ENCODE results near the gene GRAP2.

GRAP2 gene

DNA sequence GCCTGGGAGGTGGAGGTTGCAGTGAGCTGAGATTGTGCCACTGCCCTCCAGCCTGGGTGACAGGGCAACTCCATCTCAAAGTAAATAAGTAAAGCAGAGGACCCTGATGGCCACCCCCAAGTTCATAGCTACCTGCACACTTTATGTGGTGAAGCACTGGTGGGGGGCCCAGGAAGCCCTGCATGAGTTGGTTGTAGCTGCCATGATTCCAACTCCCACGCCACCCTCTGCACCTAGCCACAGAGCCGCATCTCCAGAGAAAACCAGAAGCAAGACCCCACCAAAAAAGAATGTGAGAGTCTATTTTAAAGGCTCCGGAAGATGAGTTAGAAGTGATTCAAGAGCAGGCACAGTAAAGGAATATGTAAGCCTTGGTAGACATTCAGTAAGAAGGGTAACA, 38.9 kb downstream of the GRAP2 start:
- no peaks in the 10 kb centered on the region for H3K9me3 ChIP-seq (replicated peaks; ENCODE audit: low read length)
- no peak overlapping the region for H3K9ac ChIP-seq (ENCODE audit: low read depth, low read length)
- H3K27me3 ChIP-seq (ENCODE audit: control insufficient read depth, insufficient read depth, low read length) = peaks cover 33% of the 10 kb centered on the region
- H3K36me3 ChIP-seq (ENCODE audit: insufficient read depth, low read length) = no peaks in the 10 kb centered on the region
- H3K4me2 ChIP-seq (ENCODE audit: low read length) = no peak overlapping the region
- H3K4me3 ChIP-seq (ENCODE audit: low read length) = no peak overlapping the region
- no peaks in the 10 kb centered on the region for H3K4me1 ChIP-seq (ENCODE audit: control insufficient read depth, insufficient read depth, low read length)

DNA sequence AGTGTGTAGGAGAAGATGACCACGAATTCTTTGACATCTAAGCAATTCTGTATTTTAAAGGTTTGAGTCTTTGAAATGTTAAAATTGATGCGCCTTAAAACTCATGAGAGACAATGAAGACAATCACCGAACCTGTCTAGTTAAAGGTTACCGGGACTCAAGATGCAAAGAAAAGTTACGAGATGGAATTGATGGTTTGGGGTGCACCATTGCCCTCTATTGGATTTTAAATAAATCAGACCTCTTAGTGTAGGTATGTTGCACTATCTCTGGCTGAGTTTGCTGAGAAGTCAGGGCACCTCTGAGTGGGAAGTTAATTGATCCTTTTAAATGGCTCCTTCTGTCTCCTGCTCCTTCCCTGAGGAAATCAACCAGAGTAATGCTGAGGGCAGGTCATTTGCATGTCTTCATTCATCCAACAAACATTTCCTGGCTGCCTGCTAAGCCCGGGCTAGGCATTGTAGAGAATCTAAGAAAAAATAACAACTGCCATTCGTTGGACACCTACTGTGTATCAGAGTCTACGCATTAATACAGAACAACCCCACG, 39.9 kb downstream of the GRAP2 start:
- no peak overlapping the region for H3K9ac ChIP-seq (ENCODE audit: low read depth, low read length)
- no peak overlapping the region for H3K4me2 ChIP-seq (ENCODE audit: low read length)
- no peaks in the 10 kb centered on the region for H3K9me3 ChIP-seq (replicated peaks; ENCODE audit: low read length)
- peaks cover 23% of the 10 kb centered on the region for H3K27me3 ChIP-seq (ENCODE audit: control insufficient read depth, insufficient read depth, low read length)
- no peaks in the 10 kb centered on the region for H3K4me1 ChIP-seq (ENCODE audit: control insufficient read depth, insufficient read depth, low read length)
- no peak overlapping the region for H3K4me3 ChIP-seq (ENCODE audit: low read length)
- H3K36me3 ChIP-seq (ENCODE audit: insufficient read depth, low read length) = no peaks in the 10 kb centered on the region

DNA sequence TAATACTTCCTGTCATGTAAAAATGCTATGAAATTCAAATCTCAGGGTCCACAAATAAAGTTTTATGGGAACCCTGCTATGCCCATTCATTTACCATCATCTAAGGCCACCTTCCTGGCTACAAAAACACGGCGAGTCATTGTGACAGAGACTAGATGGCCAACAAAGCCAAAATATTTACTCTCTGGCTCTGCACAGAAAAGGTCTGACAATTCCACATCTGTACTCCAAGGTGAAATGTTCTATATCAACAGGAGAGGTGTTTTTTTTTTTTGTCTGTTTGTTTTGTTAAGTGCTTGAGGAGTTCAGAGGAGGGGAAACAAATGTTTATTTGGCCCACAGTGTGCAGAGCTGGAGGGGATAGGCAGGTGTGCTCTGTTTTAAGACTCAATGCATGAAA, 40.7 kb downstream of the GRAP2 start:
- Histone ChIP-seq H3K36me3 (ENCODE audit: insufficient read depth, low read length) (no peaks in the 10 kb centered on the region), H3K4me1 (ENCODE audit: control insufficient read depth, insufficient read depth, low read length) (no peaks in the 10 kb centered on the region), H3K4me3 (ENCODE audit: low read length) (no peak overlapping the region), H3K9ac (ENCODE audit: low read depth, low read length) (no peak overlapping the region), H3K4me2 (ENCODE audit: low read length) (no peak overlapping the region), H3K9me3 (replicated peaks; ENCODE audit: low read length) (no peaks in the 10 kb centered on the region), H3K27me3 (ENCODE audit: control insufficient read depth, insufficient read depth, low read length) (peaks cover 19% of the 10 kb centered on the region)

DNA sequence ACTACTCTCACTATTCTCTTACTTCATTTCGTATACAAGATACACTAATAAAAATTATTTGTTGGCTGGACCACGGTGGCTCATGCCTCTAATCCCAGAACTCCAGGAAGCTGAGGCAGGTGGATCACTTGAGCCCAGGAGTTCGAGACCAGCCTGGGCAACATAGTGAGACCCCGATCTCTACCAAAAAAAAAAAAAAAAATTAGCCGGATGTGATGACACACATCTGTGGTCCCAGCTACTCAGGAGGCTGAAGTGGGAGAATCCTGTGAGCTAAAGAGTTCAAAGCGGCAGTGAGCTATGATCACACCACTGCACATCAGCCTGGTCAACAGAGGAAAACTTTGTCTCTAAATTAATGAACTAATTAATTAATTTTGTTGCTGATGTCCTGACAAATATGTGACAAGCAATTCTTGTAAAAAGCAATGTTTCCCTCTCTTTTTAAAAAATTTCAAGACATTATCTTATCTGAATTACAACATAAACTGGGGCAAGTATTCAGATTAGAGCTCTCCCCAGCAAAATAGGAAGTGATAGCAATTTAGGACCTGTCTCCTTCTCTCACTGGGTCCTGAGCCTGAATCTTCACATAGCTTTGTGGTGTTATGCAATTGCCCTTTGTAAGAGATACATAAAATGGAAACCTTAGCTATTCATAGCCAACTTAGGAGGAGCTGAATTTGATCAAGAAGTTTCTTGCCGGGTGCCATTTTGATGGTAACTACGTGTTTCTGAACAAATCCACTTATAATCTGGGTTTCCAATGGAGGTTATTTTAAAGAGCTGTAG, 41.8 kb downstream of the GRAP2 start:
- no peaks in the 10 kb centered on the region for H3K9me3 ChIP-seq (replicated peaks; ENCODE audit: low read length)
- H3K4me2 ChIP-seq (ENCODE audit: low read length) = no peak overlapping the region
- no peak overlapping the region for H3K4me3 ChIP-seq (ENCODE audit: low read length)
- no peak overlapping the region for H3K9ac ChIP-seq (ENCODE audit: low read depth, low read length)
- H3K4me1 ChIP-seq (ENCODE audit: control insufficient read depth, insufficient read depth, low read length) = no peaks in the 10 kb centered on the region
- peaks cover 17% of the 10 kb centered on the region for H3K27me3 ChIP-seq (ENCODE audit: control insufficient read depth, insufficient read depth, low read length)
- H3K36me3 ChIP-seq (ENCODE audit: insufficient read depth, low read length) = no peaks in the 10 kb centered on the region

DNA sequence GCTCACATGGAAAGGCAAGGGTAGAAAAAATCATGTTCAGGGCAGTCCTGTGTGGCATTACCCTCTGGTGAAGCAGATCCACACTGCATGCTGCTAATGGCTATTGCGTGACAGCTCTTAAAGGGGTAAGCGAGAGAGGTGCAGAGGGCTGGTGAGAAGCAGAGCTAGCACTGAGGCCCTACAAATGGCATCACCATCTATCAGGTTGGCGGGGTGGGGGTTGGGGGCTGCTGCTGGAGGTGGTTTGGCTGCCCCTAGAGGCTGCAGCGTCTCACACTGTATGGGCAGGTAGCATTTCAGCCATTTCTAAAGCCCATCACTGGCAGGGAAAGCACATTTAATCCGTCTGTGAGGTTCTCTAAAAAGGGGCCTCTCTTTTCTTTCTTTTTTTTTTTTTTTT, 42.5 kb downstream of the GRAP2 start:
- Histone ChIP-seq H3K4me1 (ENCODE audit: control insufficient read depth, insufficient read depth, low read length) (no peaks in the 10 kb centered on the region), H3K4me3 (ENCODE audit: low read length) (no peak overlapping the region), H3K27me3 (ENCODE audit: control insufficient read depth, insufficient read depth, low read length) (peaks cover 12% of the 10 kb centered on the region), H3K9me3 (replicated peaks; ENCODE audit: low read length) (no peaks in the 10 kb centered on the region), H3K4me2 (ENCODE audit: low read length) (no peak overlapping the region), H3K36me3 (ENCODE audit: insufficient read depth, low read length) (no peaks in the 10 kb centered on the region), H3K9ac (ENCODE audit: low read depth, low read length) (no peak overlapping the region)

DNA sequence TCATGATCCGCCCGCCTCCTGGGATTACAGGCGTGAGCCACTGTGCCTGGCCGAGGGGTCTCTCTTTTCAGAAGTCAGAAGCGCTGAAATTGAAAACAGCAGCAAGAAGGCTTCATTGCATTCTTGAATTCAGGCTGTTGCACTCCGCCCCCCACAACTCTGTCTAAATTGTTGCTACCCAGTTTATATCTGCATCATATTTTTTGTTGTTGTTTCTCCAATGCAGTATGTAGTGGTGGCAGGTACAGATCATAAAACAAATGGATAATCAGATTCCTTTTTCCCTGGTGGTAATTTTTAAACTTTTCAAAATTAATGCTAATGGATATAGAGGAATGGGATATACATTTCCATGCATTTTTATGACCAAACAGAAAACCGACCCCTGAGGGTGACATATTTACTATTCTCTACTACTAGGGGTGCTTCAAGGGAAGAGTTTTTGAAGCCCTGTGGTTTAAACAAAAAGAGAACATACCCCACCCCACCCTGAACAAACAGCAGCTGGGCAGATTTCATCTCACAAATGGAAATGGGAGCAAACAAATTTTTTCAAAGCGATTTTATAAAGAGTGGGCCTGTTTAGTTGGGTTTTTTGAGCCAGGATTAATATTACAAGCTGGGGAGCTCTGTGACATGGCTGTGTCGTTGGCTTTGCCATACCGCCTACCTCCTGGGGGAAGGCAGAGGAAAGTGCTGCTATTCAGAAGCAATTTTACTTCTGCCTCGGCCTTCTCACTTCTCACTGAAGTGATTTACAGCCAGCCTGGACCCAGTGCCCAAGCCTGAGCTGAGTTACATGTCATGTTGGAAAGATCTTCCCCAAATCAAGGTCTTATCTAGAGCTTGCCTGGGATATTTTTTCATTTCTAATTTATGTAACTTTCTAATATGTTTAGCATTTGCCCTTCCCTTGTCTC, 43.3 kb downstream of the GRAP2 start:
- H3K36me3 ChIP-seq (ENCODE audit: insufficient read depth, low read length) = no peaks in the 10 kb centered on the region
- H3K4me2 ChIP-seq (ENCODE audit: low read length) = no peak overlapping the region
- no peak overlapping the region for H3K4me3 ChIP-seq (ENCODE audit: low read length)
- no peak overlapping the region for H3K9ac ChIP-seq (ENCODE audit: low read depth, low read length)
- no peaks in the 10 kb centered on the region for H3K4me1 ChIP-seq (ENCODE audit: control insufficient read depth, insufficient read depth, low read length)
- H3K27me3 ChIP-seq (ENCODE audit: control insufficient read depth, insufficient read depth, low read length) = peaks cover 17% of the 10 kb centered on the region
- H3K9me3 ChIP-seq (replicated peaks; ENCODE audit: low read length) = no peaks in the 10 kb centered on the region

DNA sequence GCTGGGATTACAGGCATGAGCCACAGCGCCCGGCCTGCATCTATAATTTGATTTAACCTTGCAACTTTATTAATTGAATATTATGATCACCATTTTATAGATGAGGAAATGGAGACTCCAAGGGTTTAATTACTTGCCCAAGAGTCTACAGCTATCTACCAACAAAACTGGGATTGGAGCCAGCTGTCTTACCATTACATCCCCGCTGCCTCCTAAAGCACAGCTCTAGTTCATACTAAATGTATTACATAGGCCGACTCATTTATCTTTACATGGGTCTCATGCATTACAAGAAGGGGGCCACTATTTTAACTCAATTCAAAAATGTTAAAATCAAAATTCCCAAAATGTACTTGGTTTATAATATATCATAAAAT, 45.2 kb downstream of the GRAP2 start:
- H3K27me3 ChIP-seq (ENCODE audit: control insufficient read depth, insufficient read depth, low read length) = peaks cover 26% of the 10 kb centered on the region
- H3K4me1 ChIP-seq (ENCODE audit: control insufficient read depth, insufficient read depth, low read length) = no peaks in the 10 kb centered on the region
- H3K4me2 ChIP-seq (ENCODE audit: low read length) = no peak overlapping the region
- no peaks in the 10 kb centered on the region for H3K36me3 ChIP-seq (ENCODE audit: insufficient read depth, low read length)
- H3K9ac ChIP-seq (ENCODE audit: low read depth, low read length) = no peak overlapping the region
- H3K9me3 ChIP-seq (replicated peaks; ENCODE audit: low read length) = no peaks in the 10 kb centered on the region
- H3K4me3 ChIP-seq (ENCODE audit: low read length) = no peak overlapping the region

DNA sequence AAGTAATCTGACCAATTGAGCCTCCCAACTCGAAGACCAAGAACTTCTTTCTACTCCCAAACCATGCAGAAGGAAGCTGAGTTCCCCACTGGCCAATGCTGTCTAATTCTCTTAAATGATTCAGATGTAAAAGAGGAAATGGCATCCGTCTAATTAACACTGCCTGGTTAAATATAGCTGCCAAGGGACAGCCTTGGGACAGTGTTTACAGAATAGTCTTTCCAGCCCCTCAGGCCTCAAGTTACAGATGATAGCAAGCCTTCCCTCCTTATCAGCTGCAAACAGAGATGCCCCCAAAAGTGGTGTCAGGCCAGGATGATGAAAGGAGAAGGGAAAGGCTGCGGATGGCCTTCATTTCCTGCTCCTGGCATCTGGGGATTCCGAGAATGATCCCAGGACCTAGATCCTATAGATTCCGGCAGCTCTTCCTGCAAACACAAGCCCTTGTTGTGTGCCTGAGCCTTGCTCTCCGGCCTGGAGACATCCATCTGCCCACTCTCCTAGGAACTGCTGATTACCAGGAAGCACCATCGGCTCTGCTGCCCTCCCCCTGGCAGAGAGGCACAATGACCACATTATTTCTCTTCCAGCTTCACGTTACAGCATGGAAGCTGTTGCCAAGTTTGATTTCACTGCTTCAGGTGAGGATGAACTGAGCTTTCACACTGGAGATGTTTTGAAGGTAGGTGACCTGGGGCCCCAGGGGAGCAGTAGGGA, 45.8 kb downstream of the GRAP2 start:
- Histone ChIP-seq H3K4me1 (ENCODE audit: control insufficient read depth, insufficient read depth, low read length) (no peaks in the 10 kb centered on the region), H3K4me2 (ENCODE audit: low read length) (no peak overlapping the region), H3K36me3 (ENCODE audit: insufficient read depth, low read length) (no peaks in the 10 kb centered on the region), H3K27me3 (ENCODE audit: control insufficient read depth, insufficient read depth, low read length) (peaks cover 26% of the 10 kb centered on the region), H3K9ac (ENCODE audit: low read depth, low read length) (no peak overlapping the region), H3K9me3 (replicated peaks; ENCODE audit: low read length) (no peaks in the 10 kb centered on the region), H3K4me3 (ENCODE audit: low read length) (no peak overlapping the region)

DNA sequence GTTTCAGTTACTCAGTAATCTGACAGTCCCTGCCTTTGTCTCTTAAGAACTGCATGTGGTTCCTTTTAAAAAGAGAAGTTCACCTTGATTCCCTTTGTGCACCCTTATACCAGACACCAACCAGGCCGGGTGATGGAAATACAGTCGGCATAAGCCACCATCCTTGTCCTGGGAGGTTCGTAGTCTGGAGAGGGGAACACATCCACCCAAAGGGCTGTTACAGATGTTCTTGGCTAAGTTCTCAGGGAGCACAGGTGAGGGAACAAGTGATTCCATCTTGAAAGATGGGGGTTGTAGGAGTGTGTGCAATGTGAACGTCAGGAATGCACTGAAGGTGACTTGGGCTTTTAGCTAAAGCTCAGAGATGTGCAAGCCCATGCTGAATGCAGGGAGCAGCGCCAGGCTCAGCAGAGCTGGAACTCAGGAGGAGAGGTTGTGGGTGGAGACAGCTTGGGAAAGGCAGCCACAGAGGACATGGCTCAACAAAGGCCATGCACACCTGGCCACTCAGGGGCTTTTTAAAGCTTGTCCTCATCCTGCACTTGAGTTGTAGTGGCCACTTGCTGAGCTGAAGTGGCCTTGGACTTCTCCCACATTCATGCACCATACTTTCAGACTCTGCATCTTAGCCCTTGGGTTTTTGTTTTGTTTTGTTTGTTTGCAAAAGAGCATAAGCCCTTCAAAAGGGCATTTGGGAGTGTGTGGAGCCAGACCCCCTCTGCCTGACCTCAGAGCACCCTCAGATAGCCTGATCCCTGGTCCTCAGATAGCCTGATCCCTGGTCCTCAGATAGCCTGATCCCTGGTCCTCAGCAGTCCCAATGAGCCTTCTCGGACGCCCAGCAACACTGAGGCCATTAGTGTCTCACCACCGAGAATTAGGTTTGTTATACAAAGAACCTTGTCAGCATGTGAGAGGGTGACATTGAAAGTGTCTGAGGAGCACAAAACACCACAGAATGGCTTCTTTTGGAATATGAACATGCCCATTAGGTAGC, 46.6 kb downstream of the GRAP2 start:
- Histone ChIP-seq H3K9me3 (replicated peaks; ENCODE audit: low read length) (no peaks in the 10 kb centered on the region), H3K36me3 (ENCODE audit: insufficient read depth, low read length) (no peaks in the 10 kb centered on the region), H3K4me2 (ENCODE audit: low read length) (no peak overlapping the region), H3K9ac (ENCODE audit: low read depth, low read length) (no peak overlapping the region), H3K27me3 (ENCODE audit: control insufficient read depth, insufficient read depth, low read length) (peaks cover 30% of the 10 kb centered on the region), H3K4me1 (ENCODE audit: control insufficient read depth, insufficient read depth, low read length) (no peaks in the 10 kb centered on the region), H3K4me3 (ENCODE audit: low read length) (no peak overlapping the region)

DNA sequence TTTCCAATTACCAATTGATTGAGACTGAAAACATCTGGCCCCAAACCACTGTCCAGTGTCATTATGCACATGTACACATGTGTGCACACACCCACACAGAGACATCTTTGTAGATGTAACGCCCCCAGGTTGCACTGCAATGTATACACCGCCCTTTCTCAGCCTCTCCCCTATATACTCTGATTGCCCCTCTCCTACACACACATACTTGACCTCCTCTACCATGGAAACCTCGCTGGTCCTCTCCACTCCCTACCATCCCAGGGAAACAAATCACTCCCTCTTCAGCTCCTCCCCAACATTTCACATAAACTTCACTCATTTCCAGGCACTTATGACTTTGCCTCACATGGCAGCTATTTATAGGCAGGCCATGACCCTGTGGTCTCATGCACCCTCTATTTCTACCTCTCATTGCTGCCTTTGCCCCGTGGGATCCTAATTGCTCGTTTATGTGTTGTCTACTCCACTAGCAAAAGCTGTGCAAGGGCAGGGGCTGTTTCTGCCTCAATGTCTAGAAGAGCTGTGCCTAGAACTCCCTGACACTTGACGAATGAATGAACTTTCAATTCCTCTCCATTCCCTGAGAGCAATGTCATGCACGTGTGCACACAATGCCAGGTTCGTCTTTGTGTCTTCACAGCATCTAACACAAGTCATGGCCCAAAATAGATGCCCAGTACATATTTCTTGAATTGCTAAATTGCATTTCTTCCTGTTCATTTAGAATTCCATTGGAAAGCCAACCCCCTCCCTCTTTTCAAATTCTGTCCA, 49.3 kb downstream of the GRAP2 start:
- H3K9me3 ChIP-seq (replicated peaks; ENCODE audit: low read length) = no peaks in the 10 kb centered on the region
- H3K9ac ChIP-seq (ENCODE audit: low read depth, low read length) = no peak overlapping the region
- peaks cover 33% of the 10 kb centered on the region for H3K27me3 ChIP-seq (ENCODE audit: control insufficient read depth, insufficient read depth, low read length)
- no peak overlapping the region for H3K4me3 ChIP-seq (ENCODE audit: low read length)
- H3K4me1 ChIP-seq (ENCODE audit: control insufficient read depth, insufficient read depth, low read length) = peaks cover 4% of the 10 kb centered on the region
- H3K36me3 ChIP-seq (ENCODE audit: insufficient read depth, low read length) = no peaks in the 10 kb centered on the region
- no peak overlapping the region for H3K4me2 ChIP-seq (ENCODE audit: low read length)

Data from skeletal muscle satellite cell (primary cell).